GM23338 (cell line): ENCODE measurements around the gene ASB14. TPM values are rescaled to one million over a fixed set of nuclear protein-coding genes. Genes with fewer than 3 reads are reported as not detected.

Experiments
- ATAC-seq: fragments of 200-7000 bp; cut with Tn5 transposase; 3 replicates; pipeline ENCODE4 v1.9.1; 2020
- DNase-seq: peaks from one replicate; pipeline ENCODE4 v3.0.0-alpha.2; 2015; ENCODE audit warnings: low spot score
- H2AFZ ChIP-seq: fragments of 200-600 bp; sonication (generic); 2 replicates; pipeline ENCODE4 v1.8.0; 2016; ENCODE audit warnings: antibody characterized with exemption, mild to moderate bottlenecking, moderate library complexity
- H3F3A ChIP-seq: fragments of 200-600 bp; sonication (generic); replicated peaks from 2 replicates; pipeline ENCODE4 v1.8.0; 2017; ENCODE audit warnings: antibody characterized with exemption, mixed run types, low read depth
- H3K27ac ChIP-seq: fragments of 200-600 bp; sonication (generic); 2 replicates; pipeline ENCODE4 v1.6.1; 2016; ENCODE audit warnings: low read depth
- H3K27me3 ChIP-seq: fragments of 200-600 bp; sonication (generic); 2 replicates; pipeline ENCODE4 v1.8.0; 2016; ENCODE audit warnings: mild to moderate bottlenecking, mixed run types, moderate library complexity; ENCODE audit not compliant: insufficient read depth
- H3K36me3 ChIP-seq: fragments of 200-600 bp; sonication (generic); 2 replicates; pipeline ENCODE4 v1.8.0; 2016; ENCODE audit warnings: mild to moderate bottlenecking; ENCODE audit not compliant: insufficient read depth
- H3K4me1 ChIP-seq: fragments of 200-600 bp; sonication (generic); 2 replicates; pipeline ENCODE4 v1.8.0; 2016; ENCODE audit warnings: mild to moderate bottlenecking, moderate library complexity; ENCODE audit not compliant: insufficient read depth
- H3K4me2 ChIP-seq: fragments of 200-600 bp; sonication (generic); 2 replicates; pipeline ENCODE4 v1.7.1; 2017; ENCODE audit warnings: mixed run types
- H3K4me3 ChIP-seq: fragments of 200-600 bp; sonication (generic); 2 replicates; pipeline ENCODE4 v1.6.1; 2016; ENCODE audit warnings: mixed run types
- H3K79me2 ChIP-seq: fragments of 200-600 bp; sonication (generic); replicated peaks from 2 replicates; pipeline ENCODE4 v1.8.0; 2017; ENCODE audit warnings: mild to moderate bottlenecking; ENCODE audit not compliant: insufficient read depth
- H3K9me2 ChIP-seq: fragments of 200-600 bp; sonication (generic); 2 replicates; pipeline ENCODE4 v1.8.0; 2017; ENCODE audit not compliant: insufficient read depth
- H4K20me1 ChIP-seq: fragments of 200-600 bp; sonication (generic); replicated peaks from 2 replicates; pipeline ENCODE4 v1.8.0; 2017; ENCODE audit warnings: mild to moderate bottlenecking; ENCODE audit not compliant: insufficient read depth
- H3K27ac Mint-ChIP-seq: 2 replicates; pipeline ENCODE4 v1.8.0; 2020; ENCODE audit warnings: inconsistent platforms, mild to moderate bottlenecking, moderate library complexity, mixed read lengths
- H3K27me3 Mint-ChIP-seq: 3 replicates; pipeline ENCODE4 v1.8.0; 2022; ENCODE audit warnings: low read depth, mild to moderate bottlenecking, moderate library complexity, mixed read lengths, inconsistent platforms; ENCODE audit not compliant: insufficient read depth, poor library complexity
- H3K36me3 Mint-ChIP-seq: 3 replicates; pipeline ENCODE4 v1.8.0; 2021; ENCODE audit warnings: low read depth, mild to moderate bottlenecking, inconsistent platforms, moderate library complexity, mixed read lengths
- H3K4me1 Mint-ChIP-seq: 3 replicates; pipeline ENCODE4 v1.8.0; 2020; ENCODE audit warnings: mild to moderate bottlenecking, inconsistent platforms, mixed read lengths
- H3K4me3 Mint-ChIP-seq: 3 replicates; pipeline ENCODE4 v1.8.0; 2021; ENCODE audit warnings: moderate library complexity, mild to moderate bottlenecking, inconsistent platforms, mixed read lengths
- H3K9me3 Mint-ChIP-seq: 3 replicates; pipeline ENCODE4 v1.8.0; 2020; ENCODE audit warnings: moderate library complexity, mild to moderate bottlenecking, inconsistent platforms, mixed read lengths
- CREB1 ChIP-seq: fragments of 250-450 bp; sonication (Bioruptor Pico); IDR thresholded peaks from 2 replicates; pipeline ENCODE4 v1.5.0; 2020; ENCODE audit warnings: low read depth, mild to moderate bottlenecking, moderate library complexity
- POLR2AphosphoS5 ChIP-seq: IDR thresholded peaks from 2 replicates; pipeline ENCODE4 v1.6.1; 2016; ENCODE audit warnings: antibody characterized with exemption, low read depth
- REST ChIP-seq: IDR thresholded peaks from one replicate; pipeline ENCODE4 v1.6.1; 2018; ENCODE audit warnings: antibody characterized with exemption; ENCODE audit not compliant: unreplicated experiment
- polyA plus RNA-seq: library from polyadenylated mRNA; unstranded; fragments of >200 nt; fragmentation: Nextera tagmentation; extraction: Ambion mirVana; gene quantifications from 2 replicates; pipeline ENCODE4 v1.2.1, GENCODE V29; 2016
- total RNA-seq: library from RNA; depleted of rRNA; stranded (reverse); fragments of >200 nt; shearing (Covaris generic); gene quantifications from 2 replicates; pipeline ENCODE4 v1.2.3, GENCODE V29; 2014
- TF ChIP-seq, protein P1 (sequence below): IDR thresholded peaks from 2 replicates; pipeline ENCODE4 v1.6.1; 2016; ENCODE audit warnings: antibody characterized with exemption

ASB14 gene
- total and polyA plus RNA-seq, 2 experiments from 2014 or later: 0.87 TPM; not detected in 1

DNA sequence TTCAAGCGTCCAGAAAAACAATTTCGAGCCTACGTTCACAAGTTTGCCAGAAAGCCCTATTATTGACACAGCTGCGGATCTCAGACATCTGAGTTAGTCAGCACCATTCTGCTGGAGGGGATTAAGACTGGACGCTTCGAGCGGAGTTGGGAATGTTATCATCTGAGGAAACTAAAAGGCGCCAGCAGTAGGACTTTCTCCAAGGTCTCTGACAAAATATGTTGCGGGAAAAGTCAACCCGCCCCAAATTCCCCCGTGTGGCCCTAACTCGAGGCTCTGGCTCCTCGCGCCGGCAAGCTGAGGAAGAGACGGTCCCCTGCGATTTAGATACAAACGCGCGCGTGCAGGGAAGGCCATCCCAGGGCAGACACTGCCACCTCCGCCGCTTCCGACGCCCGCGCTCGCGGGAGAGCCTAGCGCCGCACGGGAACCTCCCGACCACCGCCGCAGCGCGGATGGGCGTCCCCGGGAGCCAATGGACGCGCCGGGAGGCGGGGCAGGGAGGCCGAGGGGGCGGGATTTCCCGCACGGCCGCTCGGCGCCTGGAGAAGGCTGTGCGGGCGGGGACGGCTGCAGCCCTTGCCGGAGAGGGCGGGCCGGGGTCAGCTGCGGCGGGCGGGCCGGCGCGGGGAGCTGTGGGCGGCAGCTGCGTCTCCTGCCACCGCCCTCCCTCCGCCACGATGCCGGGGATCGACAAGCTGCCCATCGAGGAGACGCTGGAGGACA lies 65.1 kb downstream of the ASB14 start, which contains the start of gene APPL1:
TSS of gene APPL1 (plus strand) at position 526 of the 726 bp plus-strand sequence. CDS start at position 681, 155 bp downstream.
- peak within 1 kb of the TSS; percentile 91 for H3K4me3 ChIP-seq
- peak within 1 kb of the TSS; percentile 68 for H3K27ac ChIP-seq
- peaks cover 13% of the 10 kb centered on the region for H3K27me3 ChIP-seq
- no peaks in the 10 kb centered on the region for H3K36me3 ChIP-seq
- H3F3A ChIP-seq: no peaks in the 10 kb centered on the region
- H3K4me1 ChIP-seq: peaks cover 5% of the 10 kb centered on the region; the same call in 1 of the 2 replicates
- no peaks in the 10 kb centered on the region for H3K36me3 Mint-ChIP-seq
- peaks cover 17% of the 10 kb centered on the region for H3K27me3 Mint-ChIP-seq
- peaks cover 6% of the 10 kb centered on the region; the same call in 1 of the 2 replicates for H4K20me1 ChIP-seq
- H3K27ac Mint-ChIP-seq: peak within 1 kb of the TSS; percentile 94
- H3K9me3 Mint-ChIP-seq: no peaks in the 10 kb centered on the region
- peak within 1 kb of the TSS; percentile 89 for H3K4me3 Mint-ChIP-seq
- TF ChIP-seq, protein P1, sequence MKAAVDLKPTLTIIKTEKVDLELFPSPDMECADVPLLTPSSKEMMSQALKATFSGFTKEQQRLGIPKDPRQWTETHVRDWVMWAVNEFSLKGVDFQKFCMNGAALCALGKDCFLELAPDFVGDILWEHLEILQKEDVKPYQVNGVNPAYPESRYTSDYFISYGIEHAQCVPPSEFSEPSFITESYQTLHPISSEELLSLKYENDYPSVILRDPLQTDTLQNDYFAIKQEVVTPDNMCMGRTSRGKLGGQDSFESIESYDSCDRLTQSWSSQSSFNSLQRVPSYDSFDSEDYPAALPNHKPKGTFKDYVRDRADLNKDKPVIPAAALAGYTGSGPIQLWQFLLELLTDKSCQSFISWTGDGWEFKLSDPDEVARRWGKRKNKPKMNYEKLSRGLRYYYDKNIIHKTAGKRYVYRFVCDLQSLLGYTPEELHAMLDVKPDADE: no peak
- TF ChIP-seq POLR2AphosphoS5: peak; percentile 94
- TF ChIP-seq CREB1: peak; percentile 51
- H3K9me2 ChIP-seq: no peaks in the 10 kb centered on the region
- peaks cover 41% of the 10 kb centered on the region for H3K79me2 ChIP-seq
- peak; percentile 94 for DNase-seq
- H3K4me2 ChIP-seq: peak within 1 kb of the TSS; percentile 95
- H3K4me1 Mint-ChIP-seq: peaks cover 16% of the 10 kb centered on the region
- H2AFZ ChIP-seq: peak within 1 kb of the TSS; percentile 65; the same call in 1 of the 2 replicates
- peak; percentile 95 for ATAC-seq

DNA sequence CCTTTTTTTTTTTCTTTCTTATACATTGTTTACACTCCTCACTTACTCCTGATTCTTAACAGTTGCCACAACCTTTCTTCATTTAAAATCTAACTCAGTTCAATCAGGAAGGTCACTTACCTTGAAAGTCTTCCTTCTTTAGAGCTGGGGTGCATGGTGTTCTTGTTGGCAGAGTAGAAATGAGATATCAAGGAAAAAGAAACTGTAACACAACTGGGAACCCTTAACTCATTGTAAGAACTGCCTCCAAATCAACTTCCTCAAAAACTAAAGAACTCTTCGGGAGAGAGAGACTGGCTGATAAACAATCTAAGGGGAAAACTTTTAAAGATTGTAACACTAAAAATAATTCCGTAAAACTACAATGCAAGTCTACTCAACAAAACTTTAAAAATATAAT lies 66.3 kb downstream of the ASB14 start:
- Histone ChIP-seq H3F3A (no peaks in the 10 kb centered on the region), H3K4me3 (no peak overlapping the region), H3K27ac (no peak overlapping the region), H3K4me2 (no peak overlapping the region), H3K79me2 (peaks cover 30% of the 10 kb centered on the region), H3K4me1 (peaks cover 5% of the 10 kb centered on the region; the same call in 1 of the 2 replicates), H2AFZ (no peak overlapping the region), H3K36me3 (no peaks in the 10 kb centered on the region), H3K27me3 (peaks cover 13% of the 10 kb centered on the region), H4K20me1 (peaks cover 6% of the 10 kb centered on the region; the same call in 1 of the 2 replicates), H3K9me2 (no peaks in the 10 kb centered on the region)
- Mint-ChIP-seq H3K36me3 (no peaks in the 10 kb centered on the region), H3K4me3 (peak overlapping the region; percentile 8; the same call in 1 of the 3 replicates), H3K27me3 (peaks cover 19% of the 10 kb centered on the region), H3K4me1 (peaks cover 16% of the 10 kb centered on the region), H3K9me3 (no peaks in the 10 kb centered on the region), H3K27ac (no peak overlapping the region)
- ATAC-seq (no peak), DNase-seq (no peak)
- no peak for TF ChIP-seq REST
- TF ChIP-seq, protein P1: no peak
